Measurements from ENCODE around the gene CYSLTR2.

The CYSLTR2 gene, protein sequence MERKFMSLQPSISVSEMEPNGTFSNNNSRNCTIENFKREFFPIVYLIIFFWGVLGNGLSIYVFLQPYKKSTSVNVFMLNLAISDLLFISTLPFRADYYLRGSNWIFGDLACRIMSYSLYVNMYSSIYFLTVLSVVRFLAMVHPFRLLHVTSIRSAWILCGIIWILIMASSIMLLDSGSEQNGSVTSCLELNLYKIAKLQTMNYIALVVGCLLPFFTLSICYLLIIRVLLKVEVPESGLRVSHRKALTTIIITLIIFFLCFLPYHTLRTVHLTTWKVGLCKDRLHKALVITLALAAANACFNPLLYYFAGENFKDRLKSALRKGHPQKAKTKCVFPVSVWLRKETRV

DNA sequence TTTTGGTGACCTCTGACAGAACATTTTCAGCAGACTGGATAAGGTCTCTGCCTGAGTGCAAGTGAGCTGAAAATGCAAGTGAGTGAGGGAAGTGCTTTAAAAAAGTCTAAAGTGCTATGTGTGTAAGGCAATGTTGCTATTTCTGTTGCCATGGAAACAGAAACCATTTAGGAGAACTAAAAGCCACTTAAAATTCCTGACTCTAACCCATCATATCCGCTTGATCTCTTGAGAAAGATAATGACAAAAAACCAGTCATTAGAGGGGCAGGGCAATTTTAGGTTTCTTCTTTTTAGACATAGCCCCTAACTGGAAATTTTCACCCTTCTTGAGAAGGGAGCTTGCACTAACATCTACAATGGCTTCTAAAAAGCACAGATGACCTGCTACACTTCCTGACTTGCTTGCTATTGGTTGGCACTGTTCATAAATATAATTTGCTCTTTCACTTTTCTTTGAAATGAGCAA lies at the start of gene CYSLTR2:
TSS of gene CYSLTR2 (plus strand) at position 458 of the 468 bp plus-strand sequence. CDS start 52,889 bp downstream, outside the sequence.
- Histone ChIP-seq H3K4me2 (peak within 1 kb of the TSS; percentile 8), H3K4me1 (peaks cover 11% of the 10 kb centered on the region), H3K27me3 (no peaks in the 10 kb centered on the region), H3K27ac (no peak within 1 kb of the TSS), H3K4me3 (no peak within 1 kb of the TSS), H4K20me1 (no peaks in the 10 kb centered on the region), H3K9ac (no peak within 1 kb of the TSS), H3K9me3 (no peaks in the 10 kb centered on the region), H3K36me3 (no peaks in the 10 kb centered on the region)
- no peak for TF ChIP-seq Cebpa-rat (IDR thresholded peaks at IDR 0.05)

- peaks cover 77% of the 10 kb centered on the region for H3K9me3 ChIP-seq
- H3K27ac ChIP-seq = no peak overlapping the region
- no peaks in the 10 kb centered on the region for H4K20me1 ChIP-seq
- no peak overlapping the region for H3K9ac ChIP-seq
- H3K4me1 ChIP-seq = no peaks in the 10 kb centered on the region
- no peak overlapping the region for H3K4me2 ChIP-seq
- H3K36me3 ChIP-seq = no peaks in the 10 kb centered on the region
- TF ChIP-seq Cebpa-rat (IDR thresholded peaks at IDR 0.05) = no peak
- no peaks in the 10 kb centered on the region for H3K27me3 ChIP-seq
- H3K4me3 ChIP-seq = no peak overlapping the region
These were observed 38.7 kb upstream of the CYSLTR2 start for GRCh38 chr13:48615049-48615448.

- no peak for TF ChIP-seq Cebpa-rat (IDR thresholded peaks at IDR 0.05)
- Histone ChIP-seq H3K4me2 (no peak overlapping the region), H3K27ac (no peak overlapping the region), H3K4me3 (no peak overlapping the region), H3K9ac (no peak overlapping the region), H4K20me1 (no peaks in the 10 kb centered on the region), H3K36me3 (no peaks in the 10 kb centered on the region), H3K9me3 (peaks cover 84% of the 10 kb centered on the region), H3K4me1 (no peaks in the 10 kb centered on the region), H3K27me3 (no peaks in the 10 kb centered on the region)
These were observed 34.8 kb upstream of the CYSLTR2 start for GRCh38 chr13:48618937-48619336.

- Histone ChIP-seq H3K36me3 (no peaks in the 10 kb centered on the region), H3K4me3 (no peak overlapping the region), H3K4me2 (no peak overlapping the region), H3K27ac (no peak overlapping the region), H3K27me3 (no peaks in the 10 kb centered on the region), H3K9me3 (peaks cover 68% of the 10 kb centered on the region), H3K4me1 (no peaks in the 10 kb centered on the region), H3K9ac (no peak overlapping the region), H4K20me1 (no peaks in the 10 kb centered on the region)
- no peak for TF ChIP-seq Cebpa-rat (IDR thresholded peaks at IDR 0.05)
These were observed 32.7 kb upstream of the CYSLTR2 start for GRCh38 chr13:48621056-48621455.

DNA sequence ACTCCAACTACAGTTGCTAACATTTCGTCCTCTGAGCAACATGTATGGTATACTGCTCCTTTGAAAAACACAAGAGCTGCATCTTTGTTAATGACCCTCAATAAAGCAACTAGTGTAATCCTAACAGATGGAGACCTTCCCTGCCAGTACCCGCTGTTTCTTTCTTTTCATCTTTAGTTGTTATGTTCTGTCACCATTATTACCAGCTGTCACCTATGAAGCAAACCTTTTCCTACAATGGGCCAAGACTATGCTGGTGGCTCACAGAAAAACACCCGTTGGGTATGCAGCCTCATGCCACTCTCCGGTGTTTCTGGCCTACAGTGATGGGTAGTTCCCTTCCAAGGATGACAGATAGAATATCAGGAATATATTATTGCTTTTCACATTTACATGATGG lies 29.7 kb upstream of the CYSLTR2 start:
- Histone ChIP-seq H3K27ac (no peak overlapping the region), H3K27me3 (no peaks in the 10 kb centered on the region), H3K4me2 (no peak overlapping the region), H3K9ac (no peak overlapping the region), H3K4me1 (peaks cover under 1% of the 10 kb centered on the region; the same call in 1 of the 2 replicates), H3K36me3 (no peaks in the 10 kb centered on the region), H4K20me1 (no peaks in the 10 kb centered on the region), H3K9me3 (peaks cover 57% of the 10 kb centered on the region), H3K4me3 (no peak overlapping the region)
- no peak for TF ChIP-seq Cebpa-rat (IDR thresholded peaks at IDR 0.05)

- Histone ChIP-seq H3K27ac (no peak overlapping the region), H3K4me1 (peaks cover 9% of the 10 kb centered on the region), H3K9me3 (peaks cover 49% of the 10 kb centered on the region), H3K4me3 (no peak overlapping the region), H3K4me2 (no peak overlapping the region), H3K27me3 (no peaks in the 10 kb centered on the region), H3K36me3 (no peaks in the 10 kb centered on the region), H3K9ac (no peak overlapping the region), H4K20me1 (no peaks in the 10 kb centered on the region)
- TF ChIP-seq Cebpa-rat (IDR thresholded peaks at IDR 0.05) = no peak
These were observed 28.9 kb upstream of the CYSLTR2 start for GRCh38 chr13:48624858-48625257.

DNA sequence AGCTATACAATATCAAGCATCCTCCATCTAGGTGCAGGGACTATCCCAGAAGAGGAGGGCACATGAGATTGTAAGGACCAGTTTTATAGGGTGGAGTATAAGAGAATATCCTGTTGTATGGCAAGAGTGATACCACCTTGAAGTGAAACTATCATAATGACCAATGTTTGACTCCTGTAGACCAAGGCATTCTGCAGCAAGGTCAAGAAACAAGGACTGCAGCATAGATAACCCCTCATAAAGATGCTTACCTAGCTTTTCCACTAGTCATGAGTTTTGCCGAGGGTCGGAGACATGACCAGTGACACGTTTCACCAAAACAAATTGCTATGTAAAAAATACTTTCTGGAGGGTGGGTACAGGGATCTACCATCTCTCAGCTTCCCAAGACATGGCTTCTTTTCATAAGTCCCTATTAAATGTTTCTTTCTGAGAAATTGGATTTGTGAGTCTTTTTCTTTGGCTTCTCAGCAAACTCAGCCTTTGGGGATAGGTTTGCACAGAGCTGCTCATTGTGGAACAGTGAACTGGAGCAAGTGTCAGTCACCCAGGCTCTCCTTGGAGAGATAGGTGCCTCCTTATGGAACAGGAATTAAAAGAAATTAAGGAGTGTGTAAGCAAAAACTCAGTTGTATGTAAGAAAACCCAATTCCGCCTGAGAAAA lies 28.2 kb upstream of the CYSLTR2 start:
- no peak overlapping the region for H3K4me3 ChIP-seq
- TF ChIP-seq Cebpa-rat (IDR thresholded peaks at IDR 0.05) = no peak
- no peaks in the 10 kb centered on the region for H3K27me3 ChIP-seq
- H3K9ac ChIP-seq = no peak overlapping the region
- H3K4me2 ChIP-seq = 0 out of 2 replicates have a peak overlapping the region, but pooled peaks have one; percentile 12
- no peak overlapping the region for H3K27ac ChIP-seq
- H4K20me1 ChIP-seq = no peaks in the 10 kb centered on the region
- H3K36me3 ChIP-seq = no peaks in the 10 kb centered on the region
- H3K4me1 ChIP-seq = peaks cover 12% of the 10 kb centered on the region
- H3K9me3 ChIP-seq = peaks cover 42% of the 10 kb centered on the region

DNA sequence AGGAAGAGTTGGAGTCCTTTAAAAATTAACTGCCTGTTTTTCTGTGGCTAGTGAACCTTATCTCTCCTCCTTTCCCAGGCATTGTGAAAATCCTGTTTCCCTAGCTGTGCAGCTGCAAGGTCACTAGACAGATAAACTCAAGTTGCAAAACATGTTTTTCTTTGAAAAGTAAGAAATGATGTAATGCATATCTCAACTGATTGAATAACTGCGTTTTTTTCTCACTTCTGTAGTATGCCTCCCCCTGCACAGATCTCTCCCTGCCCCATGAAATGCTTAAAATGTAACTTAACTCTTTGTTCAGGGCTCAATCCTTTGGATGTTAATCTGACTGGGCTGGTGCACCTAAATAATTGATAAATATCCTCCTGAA lies 27.7 kb upstream of the CYSLTR2 start:
- Histone ChIP-seq H3K4me2 (0 out of 2 replicates have a peak overlapping the region, but pooled peaks have one; percentile 12), H4K20me1 (no peaks in the 10 kb centered on the region), H3K9me3 (peaks cover 37% of the 10 kb centered on the region), H3K4me1 (peaks cover 12% of the 10 kb centered on the region), H3K9ac (no peak overlapping the region), H3K27me3 (no peaks in the 10 kb centered on the region), H3K4me3 (no peak overlapping the region), H3K36me3 (no peaks in the 10 kb centered on the region), H3K27ac (no peak overlapping the region)
- no peak for TF ChIP-seq Cebpa-rat (IDR thresholded peaks at IDR 0.05)

GRCh38 chr13:48626726-48627451 lies 26.8 kb upstream of the CYSLTR2 start:
- no peaks in the 10 kb centered on the region for H3K27me3 ChIP-seq
- H3K4me3 ChIP-seq = no peak overlapping the region
- peaks cover 12% of the 10 kb centered on the region for H3K4me1 ChIP-seq
- H3K36me3 ChIP-seq = no peaks in the 10 kb centered on the region
- no peaks in the 10 kb centered on the region for H4K20me1 ChIP-seq
- peaks cover 28% of the 10 kb centered on the region for H3K9me3 ChIP-seq
- H3K27ac ChIP-seq = no peak overlapping the region
- H3K4me2 ChIP-seq = no peak overlapping the region
- no peak overlapping the region for H3K9ac ChIP-seq
- no peak for TF ChIP-seq Cebpa-rat (IDR thresholded peaks at IDR 0.05)
